ENCODE measurements around the gene ZNF778. TPM values are rescaled to one million over a fixed set of nuclear protein-coding genes. Genes with fewer than 3 reads are reported as not detected.

ZNF778 gene
- total RNA-seq, 1 experiment from 2014 or later, result 19.5 TPM

- intact Hi-C loops (cut with micrococcal nuclease), result no loop called here
- no peaks in the 10 kb centered on the region for H4K20me1 ChIP-seq (ENCODE audit: insufficient read depth)
- peaks cover 0 to 4% of the 10 kb centered on the region in 2 experiments; a peak in 1 of 4 replicates for H3K4me1 ChIP-seq (ENCODE audit: control insufficient read depth in 1 of 2, insufficient read depth in 2 of 2, low read length in 2 of 2)
- ChIA-PET CTCF (no interaction called here), POLR2A (no interaction called here), RAD21 (ENCODE audit: low non-redundant PET in 1 of 2, low total read pairs in 2 of 2, uncharacterized antibody in 2 of 2, unreplicated experiment in 2 of 2) (no interaction called here)
- ATAC-seq (no peak), DNase-seq (ENCODE audit: low read depth, low spot score) (no peak)
- H3K4me3 ChIP-seq (replicated peaks in 1 of 2; ENCODE audit: low read depth in 1 of 2, low read length in 2 of 2), result no peak overlapping the region
- no peaks in the 10 kb centered on the region for H3K9me3 ChIP-seq (ENCODE audit: control insufficient read depth in 1 of 2, insufficient read depth in 1 of 2, low read depth in 1 of 2, low read length in 2 of 2)
- no peaks in the 10 kb centered on the region for H3K27me3 ChIP-seq (ENCODE audit: insufficient read depth, low read length)
- H3K27ac ChIP-seq (ENCODE audit: low read depth, low read length), result no peak overlapping the region
- H2AFZ ChIP-seq (ENCODE audit: low read depth, low read length, poor library complexity, severe bottlenecking), result no peak overlapping the region
- H3K36me3 ChIP-seq (ENCODE audit: control insufficient read depth in 1 of 2, insufficient read depth in 2 of 2, low read length in 2 of 2), result peaks cover 39 to 59% of the 10 kb centered on the region in 2 experiments; a peak in 3 of 4 replicates
- TF ChIP-seq ATF3 (IDR thresholded peaks at IDR 0.05), result no peak
- no peak for TF ChIP-seq FOSL1 (IDR thresholded peaks at IDR 0.05; ENCODE audit: low read depth)
- no peak for TF ChIP-seq TCF7L2 (IDR thresholded peaks at IDR 0.05; ENCODE audit: borderline replicate concordance, extremely low read depth, insufficient read depth, insufficient read length)
- TF ChIP-seq SIN3A (IDR thresholded peaks at IDR 0.05; ENCODE audit: low read depth), result no peak
- TF ChIP-seq SP1 (IDR thresholded peaks at IDR 0.05; ENCODE audit: low read depth), result no peak
- TF ChIP-seq POLR2A (IDR thresholded peaks at IDR 0.05; ENCODE audit: borderline replicate concordance, extremely low read depth, insufficient read depth, insufficient read length), result no peak
- no peaks in the 10 kb centered on the region for H3K9me2 ChIP-seq (ENCODE audit: insufficient read depth)
- BruUV-seq (replicated peaks), result no TSS peak
- no peak overlapping the region for H3K9ac ChIP-seq (ENCODE audit: low read length)
- H3K4me2 ChIP-seq (ENCODE audit: low read length), result no peak overlapping the region
- peaks cover 40% of the 10 kb centered on the region; the same call in 1 of the 2 replicates for H3K79me2 ChIP-seq (ENCODE audit: insufficient read depth, low read length)
Observed at GRCh38 chr16:89275284-89275584, 57.7 kb downstream of the ZNF778 start.

GRCh38 chr16:89275837-89276720, 58.6 kb downstream of the ZNF778 start:
- H4K20me1 ChIP-seq (ENCODE audit: insufficient read depth), result no peaks in the 10 kb centered on the region
- intact Hi-C loops (cut with micrococcal nuclease), result no loop called here
- TF ChIP-seq CEBPB (IDR thresholded peaks at IDR 0.05; ENCODE audit: low read depth), result no peak
- TF ChIP-seq CTCF (IDR thresholded peaks at IDR 0.05 in 2 of 3, conservative IDR thresholded peaks at IDR 0.05 in 1 of 3; ENCODE audit: borderline replicate concordance in 1 of 3, insufficient read depth in 1 of 3, low read depth in 2 of 3, low read length in 2 of 3), result no peak

More at GRCh38 chr16:89275837-89276720, 58.6 kb downstream of the ZNF778 start:
- Histone ChIP-seq H3K4me2 (ENCODE audit: low read length) (no peak overlapping the region), H3K9ac (ENCODE audit: low read length) (no peak overlapping the region), H3K79me2 (ENCODE audit: insufficient read depth, low read length) (peaks cover 36% of the 10 kb centered on the region; the same call in 1 of the 2 replicates), H3K4me3 (replicated peaks in 1 of 2; ENCODE audit: low read depth in 1 of 2, low read length in 2 of 2) (no peak overlapping the region), H3K27ac (ENCODE audit: low read depth, low read length) (no peak overlapping the region), H3K4me1 (ENCODE audit: control insufficient read depth in 1 of 2, insufficient read depth in 2 of 2, low read length in 2 of 2) (no peaks in the 10 kb centered on the region), H2AFZ (ENCODE audit: low read depth, low read length, poor library complexity, severe bottlenecking) (no peak overlapping the region), H3K36me3 (ENCODE audit: control insufficient read depth in 1 of 2, insufficient read depth in 2 of 2, low read length in 2 of 2) (peaks cover 44 to 61% of the 10 kb centered on the region in 2 experiments; a peak in 3 of 4 replicates), H3K27me3 (ENCODE audit: insufficient read depth, low read length) (no peaks in the 10 kb centered on the region), H3K9me3 (ENCODE audit: control insufficient read depth in 1 of 2, insufficient read depth in 1 of 2, low read depth in 1 of 2, low read length in 2 of 2) (no peaks in the 10 kb centered on the region), H3K9me2 (ENCODE audit: insufficient read depth) (no peaks in the 10 kb centered on the region)
- no peak for ATAC-seq
- DNase-seq (ENCODE audit: low read depth, low spot score), result no peak
- no TSS peak for BruUV-seq (replicated peaks)
- ChIA-PET CTCF (no interaction called here), RAD21 (ENCODE audit: low non-redundant PET in 1 of 2, low total read pairs in 2 of 2, uncharacterized antibody in 2 of 2, unreplicated experiment in 2 of 2) (no interaction called here), POLR2A (no interaction called here)
